HCEC 1CT (cell line): Measurements from ENCODE around the gene PFN1.

Experiments
- DNase-seq: peaks from one replicate; pipeline ENCODE4 v3.0.0-alpha.2; 2017

Gene PFN1

DNA sequence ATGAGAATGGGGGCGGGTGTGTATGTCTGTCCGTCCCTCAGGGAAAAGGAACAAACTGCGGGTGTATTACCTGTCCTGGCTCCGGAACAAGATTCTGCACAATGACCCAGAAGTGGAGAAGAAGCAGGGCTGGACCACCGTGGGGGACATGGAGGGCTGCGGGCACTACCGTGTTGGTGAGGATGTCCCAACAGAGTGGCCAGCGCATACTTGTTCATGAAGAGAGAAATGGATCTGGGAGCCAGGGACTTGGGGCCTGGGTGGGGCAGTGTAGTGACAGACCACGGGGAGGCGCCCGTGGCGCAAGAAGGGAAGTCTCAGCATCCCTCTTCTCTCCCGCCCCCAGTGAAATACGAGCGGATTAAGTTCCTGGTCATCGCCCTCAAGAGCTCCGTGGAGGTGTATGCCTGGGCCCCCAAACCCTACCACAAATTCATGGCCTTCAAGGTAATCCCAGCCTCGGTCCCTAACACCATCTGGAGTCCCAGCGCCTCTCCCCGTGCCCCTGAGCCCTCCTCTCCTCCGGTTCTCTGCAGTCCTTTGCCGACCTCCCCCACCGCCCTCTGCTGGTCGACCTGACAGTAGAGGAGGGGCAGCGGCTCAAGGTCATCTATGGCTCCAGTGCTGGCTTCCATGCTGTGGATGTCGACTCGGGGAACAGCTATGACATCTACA, 52.5 kb downstream of the PFN1 start:
- DNase-seq, result no peak
